ENCODE data around the gene LPP. TPM values are rescaled to one million over a fixed set of nuclear protein-coding genes. Genes with fewer than 3 reads are reported as not detected.

The LPP gene
- total RNA-seq, 1 experiment from 2014 or later, result 264 TPM

- H3K36me3 Mint-ChIP-seq (ENCODE audit: insufficient read depth, unreplicated experiment), result peaks cover 9% of the 10 kb centered on the region
- H3K4me3 Mint-ChIP-seq (ENCODE audit: low read depth, unreplicated experiment), result no peak overlapping the region
- H3K27me3 Mint-ChIP-seq (ENCODE audit: unreplicated experiment), result no peaks in the 10 kb centered on the region
- no TSS peak for BruUV-seq (replicated peaks)
- DNase-seq, result no peak
- peaks cover 10% of the 10 kb centered on the region for H3K4me1 Mint-ChIP-seq (ENCODE audit: low read depth, unreplicated experiment)
- intact Hi-C loops (cut with micrococcal nuclease; ENCODE audit: unreplicated experiment), result no loop called here
- TF ChIP-seq CTCF (IDR thresholded peaks at IDR 0.05; ENCODE audit: unreplicated experiment), result no peak
- no peak overlapping the region for H3K27ac Mint-ChIP-seq (ENCODE audit: unreplicated experiment)
- peaks cover 4% of the 10 kb centered on the region for H3K9me3 Mint-ChIP-seq (ENCODE audit: low read depth, unreplicated experiment)
- CTCF ChIA-PET, result no interaction called here
These were observed 6.2 kb upstream of the LPP start for GRCh38 chr3:188147782-188148181.

DNA sequence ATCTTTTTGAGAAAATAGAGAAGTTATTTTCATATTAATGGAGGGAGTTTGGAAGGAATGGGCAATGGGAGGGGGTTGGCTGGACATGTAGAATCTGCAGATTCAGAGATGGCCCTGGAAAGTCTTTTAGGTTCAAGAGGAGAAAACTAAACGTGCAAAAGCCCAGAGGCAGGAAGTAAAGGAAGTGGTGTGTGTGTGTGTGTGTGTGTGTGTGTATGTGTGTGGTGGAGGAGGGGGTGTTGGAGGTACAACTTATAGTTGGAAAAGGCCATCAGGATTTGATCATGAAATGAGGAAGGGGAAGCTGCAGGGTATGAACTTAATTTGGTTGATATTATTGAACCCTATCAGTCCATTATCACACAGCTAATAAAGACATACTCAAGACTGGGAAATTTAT, 5.6 kb upstream of the LPP start:
- Mint-ChIP-seq H3K27ac (ENCODE audit: unreplicated experiment) (no peak overlapping the region), H3K27me3 (ENCODE audit: unreplicated experiment) (no peaks in the 10 kb centered on the region), H3K4me3 (ENCODE audit: low read depth, unreplicated experiment) (no peak overlapping the region), H3K4me1 (ENCODE audit: low read depth, unreplicated experiment) (peaks cover 11% of the 10 kb centered on the region), H3K36me3 (ENCODE audit: insufficient read depth, unreplicated experiment) (peaks cover 14% of the 10 kb centered on the region), H3K9me3 (ENCODE audit: low read depth, unreplicated experiment) (peaks cover 4% of the 10 kb centered on the region)
- no peak for DNase-seq
- TF ChIP-seq CTCF (IDR thresholded peaks at IDR 0.05; ENCODE audit: unreplicated experiment), result no peak
- BruUV-seq (replicated peaks), result no TSS peak
- intact Hi-C loops (cut with micrococcal nuclease; ENCODE audit: unreplicated experiment), result no loop called here
- CTCF ChIA-PET, result no interaction called here

DNA sequence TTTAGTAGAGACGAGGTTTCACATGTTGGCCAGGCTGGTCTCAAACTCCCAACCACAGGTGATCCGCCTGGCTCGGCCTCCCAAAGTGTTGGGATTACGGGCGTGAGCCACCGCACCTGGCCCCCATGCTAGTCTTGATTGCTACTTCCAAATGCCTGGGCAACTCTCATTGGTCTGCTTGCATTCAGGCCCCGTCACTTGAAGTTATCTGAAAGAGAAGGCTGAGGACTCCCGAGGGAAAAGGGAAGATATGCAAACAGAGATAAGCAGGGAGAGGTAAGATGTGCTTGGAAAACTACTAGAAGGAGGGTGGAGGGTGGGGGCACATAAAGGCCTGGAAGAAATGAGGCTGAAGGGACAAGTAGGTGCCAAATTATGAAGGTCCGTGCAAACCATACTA, 4.4 kb upstream of the LPP start:
- no peak overlapping the region for H3K4me3 Mint-ChIP-seq (ENCODE audit: low read depth, unreplicated experiment)
- intact Hi-C loops (cut with micrococcal nuclease; ENCODE audit: unreplicated experiment), result no loop called here
- BruUV-seq (replicated peaks), result no TSS peak

DNA sequence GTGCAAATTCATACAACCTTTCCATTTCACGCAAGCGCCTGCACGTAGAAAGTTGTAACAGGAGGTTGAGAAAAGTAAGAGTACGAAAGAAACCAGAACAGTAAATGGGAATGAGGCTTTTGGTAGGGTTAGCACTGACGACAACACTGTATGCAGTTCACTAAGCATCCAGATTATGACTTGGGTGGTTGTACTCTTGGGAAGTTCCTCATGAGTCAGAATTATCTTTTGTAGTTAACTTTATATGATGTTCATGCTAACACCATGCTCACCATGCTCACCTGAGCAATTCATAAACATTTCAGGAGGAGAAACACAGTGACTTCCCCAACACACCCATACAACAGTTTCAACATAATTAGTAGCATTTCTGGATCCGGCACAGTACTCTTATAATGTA, 3.0 kb upstream of the LPP start:
- no peak overlapping the region for H3K27ac Mint-ChIP-seq (ENCODE audit: unreplicated experiment)
- CTCF ChIA-PET, result interaction anchor here (0.6 to 1.2 kb wide), 7 partner anchors 14 to 804 kb away, joined by 3 to 6 read pairs (median 3); no protein-coding TSS in a partner anchor
- no peaks in the 10 kb centered on the region for H3K27me3 Mint-ChIP-seq (ENCODE audit: unreplicated experiment)
- DNase-seq, result no peak
- no peak overlapping the region for H3K4me3 Mint-ChIP-seq (ENCODE audit: low read depth, unreplicated experiment)
- BruUV-seq (replicated peaks), result no TSS peak
- H3K36me3 Mint-ChIP-seq (ENCODE audit: insufficient read depth, unreplicated experiment), result peaks cover 38% of the 10 kb centered on the region
- peaks cover 4% of the 10 kb centered on the region for H3K9me3 Mint-ChIP-seq (ENCODE audit: low read depth, unreplicated experiment)
- peaks cover 26% of the 10 kb centered on the region for H3K4me1 Mint-ChIP-seq (ENCODE audit: low read depth, unreplicated experiment)
- intact Hi-C loops (cut with micrococcal nuclease; ENCODE audit: unreplicated experiment), result loop anchor here (5.0 kb wide), 2 partner anchors 114 to 801 kb away; no protein-coding TSS in a partner anchor
- TF ChIP-seq CTCF (IDR thresholded peaks at IDR 0.05; ENCODE audit: unreplicated experiment), result no peak

More for the DNA sequence above, 4.4 kb upstream of the LPP start:
- H3K9me3 Mint-ChIP-seq (ENCODE audit: low read depth, unreplicated experiment), result peaks cover 4% of the 10 kb centered on the region
- no peak for TF ChIP-seq CTCF (IDR thresholded peaks at IDR 0.05; ENCODE audit: unreplicated experiment)
- peaks cover 12% of the 10 kb centered on the region for H3K4me1 Mint-ChIP-seq (ENCODE audit: low read depth, unreplicated experiment)
- DNase-seq, result no peak
- peaks cover 26% of the 10 kb centered on the region for H3K36me3 Mint-ChIP-seq (ENCODE audit: insufficient read depth, unreplicated experiment)
- H3K27me3 Mint-ChIP-seq (ENCODE audit: unreplicated experiment), result no peaks in the 10 kb centered on the region
- no peak overlapping the region for H3K27ac Mint-ChIP-seq (ENCODE audit: unreplicated experiment)
- CTCF ChIA-PET, result interaction anchor here (0.7 to 1.2 kb wide), 3 partner anchors 17 to 270 kb away, joined by 5 to 6 read pairs (median 5); no protein-coding TSS in a partner anchor
